Testis (tissue), 2 donors: ENCODE results near the gene KCNQ1.

Source experiments
- CTCF ChIP-seq, 3 experiments: fragments of 450-650 bp in 2 of 3; fragments of 200-600 bp in 1 of 3; sonication (generic) in 1 of 3; IDR thresholded peaks; one replicate each; pipeline ENCODE4 v1.5.1; 2016 to 2019; ENCODE audit warnings: antibody characterized with exemption in 3 of 3, mild to moderate bottlenecking in 2 of 3, moderate library complexity in 1 of 3
- POLR2A ChIP-seq: fragments of 450-650 bp; IDR thresholded peaks from one replicate; pipeline ENCODE4 v1.6.1; 2017; ENCODE audit warnings: antibody characterized with exemption, mild to moderate bottlenecking, moderate library complexity

- TF ChIP-seq POLR2A (no peak), CTCF (IDR thresholded peaks at IDR 0.05) (no peak)
Observed at GRCh38 chr11:2810411-2811205, 365.8 kb downstream of the KCNQ1 start.
